HCT116 (cell line): ENCODE data around the gene SKI.

Experiments
- EZH2 ChIP-seq: fragments of 200-600 bp; sonication (generic); IDR thresholded peaks from 2 replicates; pipeline ENCODE4 v1.6.1; 2017; ENCODE audit warnings: antibody characterized with exemption, mixed run types
- TCF7L2 ChIP-seq: IDR thresholded peaks from 2 replicates; pipeline ENCODE4 v1.7.0; 2011; ENCODE audit warnings: borderline replicate concordance, inconsistent platforms; ENCODE audit not compliant: insufficient read depth, insufficient read length; ENCODE audit errors: extremely low read depth
- TF ChIP-seq, protein P1 (sequence below), 3 experiments: fragments of 200-600 bp in 1 of 3; sonication (generic) in 1 of 3; IDR thresholded peaks in 2 of 3; conservative IDR thresholded peaks in 1 of 3; 2 replicates each; pipeline ENCODE4 v1.5.1; 2012 to 2017; ENCODE audit warnings: low read depth in 2 of 3, low read length in 2 of 3, antibody characterized with exemption in 1 of 3, borderline replicate concordance in 1 of 3, control low read depth in 1 of 3, mild to moderate bottlenecking in 1 of 3, mixed read lengths in 1 of 3, mixed run types in 1 of 3, moderate library complexity in 1 of 3; ENCODE audit not compliant: insufficient read depth in 1 of 3
- TF ChIP-seq, protein P2 (sequence below): IDR thresholded peaks from 2 replicates; pipeline ENCODE4 v1.6.1; 2012; ENCODE audit warnings: low read depth

- TF ChIP-seq, protein P1, sequence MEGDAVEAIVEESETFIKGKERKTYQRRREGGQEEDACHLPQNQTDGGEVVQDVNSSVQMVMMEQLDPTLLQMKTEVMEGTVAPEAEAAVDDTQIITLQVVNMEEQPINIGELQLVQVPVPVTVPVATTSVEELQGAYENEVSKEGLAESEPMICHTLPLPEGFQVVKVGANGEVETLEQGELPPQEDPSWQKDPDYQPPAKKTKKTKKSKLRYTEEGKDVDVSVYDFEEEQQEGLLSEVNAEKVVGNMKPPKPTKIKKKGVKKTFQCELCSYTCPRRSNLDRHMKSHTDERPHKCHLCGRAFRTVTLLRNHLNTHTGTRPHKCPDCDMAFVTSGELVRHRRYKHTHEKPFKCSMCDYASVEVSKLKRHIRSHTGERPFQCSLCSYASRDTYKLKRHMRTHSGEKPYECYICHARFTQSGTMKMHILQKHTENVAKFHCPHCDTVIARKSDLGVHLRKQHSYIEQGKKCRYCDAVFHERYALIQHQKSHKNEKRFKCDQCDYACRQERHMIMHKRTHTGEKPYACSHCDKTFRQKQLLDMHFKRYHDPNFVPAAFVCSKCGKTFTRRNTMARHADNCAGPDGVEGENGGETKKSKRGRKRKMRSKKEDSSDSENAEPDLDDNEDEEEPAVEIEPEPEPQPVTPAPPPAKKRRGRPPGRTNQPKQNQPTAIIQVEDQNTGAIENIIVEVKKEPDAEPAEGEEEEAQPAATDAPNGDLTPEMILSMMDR (IDR thresholded peaks at IDR 0.05 in 2 of 3, conservative IDR thresholded peaks at IDR 0.05 in 1 of 3; ENCODE audit: borderline replicate concordance in 1 of 3, insufficient read depth in 1 of 3, low read depth in 2 of 3, low read length in 2 of 3), result no peak
- no peak for TF ChIP-seq EZH2
- no peak for TF ChIP-seq TCF7L2
- TF ChIP-seq, protein P2, sequence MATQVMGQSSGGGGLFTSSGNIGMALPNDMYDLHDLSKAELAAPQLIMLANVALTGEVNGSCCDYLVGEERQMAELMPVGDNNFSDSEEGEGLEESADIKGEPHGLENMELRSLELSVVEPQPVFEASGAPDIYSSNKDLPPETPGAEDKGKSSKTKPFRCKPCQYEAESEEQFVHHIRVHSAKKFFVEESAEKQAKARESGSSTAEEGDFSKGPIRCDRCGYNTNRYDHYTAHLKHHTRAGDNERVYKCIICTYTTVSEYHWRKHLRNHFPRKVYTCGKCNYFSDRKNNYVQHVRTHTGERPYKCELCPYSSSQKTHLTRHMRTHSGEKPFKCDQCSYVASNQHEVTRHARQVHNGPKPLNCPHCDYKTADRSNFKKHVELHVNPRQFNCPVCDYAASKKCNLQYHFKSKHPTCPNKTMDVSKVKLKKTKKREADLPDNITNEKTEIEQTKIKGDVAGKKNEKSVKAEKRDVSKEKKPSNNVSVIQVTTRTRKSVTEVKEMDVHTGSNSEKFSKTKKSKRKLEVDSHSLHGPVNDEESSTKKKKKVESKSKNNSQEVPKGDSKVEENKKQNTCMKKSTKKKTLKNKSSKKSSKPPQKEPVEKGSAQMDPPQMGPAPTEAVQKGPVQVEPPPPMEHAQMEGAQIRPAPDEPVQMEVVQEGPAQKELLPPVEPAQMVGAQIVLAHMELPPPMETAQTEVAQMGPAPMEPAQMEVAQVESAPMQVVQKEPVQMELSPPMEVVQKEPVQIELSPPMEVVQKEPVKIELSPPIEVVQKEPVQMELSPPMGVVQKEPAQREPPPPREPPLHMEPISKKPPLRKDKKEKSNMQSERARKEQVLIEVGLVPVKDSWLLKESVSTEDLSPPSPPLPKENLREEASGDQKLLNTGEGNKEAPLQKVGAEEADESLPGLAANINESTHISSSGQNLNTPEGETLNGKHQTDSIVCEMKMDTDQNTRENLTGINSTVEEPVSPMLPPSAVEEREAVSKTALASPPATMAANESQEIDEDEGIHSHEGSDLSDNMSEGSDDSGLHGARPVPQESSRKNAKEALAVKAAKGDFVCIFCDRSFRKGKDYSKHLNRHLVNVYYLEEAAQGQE, result no peak
Measured at GRCh38 chr1:2269193-2269921, 41.2 kb downstream of the SKI start.
